WTC11 (cell line): ENCODE data around the gene ZNF609. TPM values are rescaled to one million over a fixed set of nuclear protein-coding genes. Genes with fewer than 3 reads are reported as not detected.

Experiments
- ATAC-seq: fragments of 200-7000 bp; cut with Tn5 transposase; 2 replicates; pipeline ENCODE4 v1.10.0; 2021; ENCODE audit warnings: mild to moderate bottlenecking, moderate library complexity
- CTCF ChIA-PET: fragments of 300-600 bp; sonication (Branson Sonifier 250); formaldehyde crosslinking; loops from one replicate; lab custom pipeline; 2021; ENCODE audit warnings: antibody characterized with exemption; lab: Charles Lee
- POLR2A ChIA-PET: fragments of 350-600 bp; sonication (Branson Sonifier 250); formaldehyde crosslinking; loops from one replicate; lab custom pipeline; 2021; ENCODE audit warnings: antibody characterized with exemption; lab: Charles Lee
- DNase-seq: peaks from one replicate; pipeline ENCODE4 v3.0.0; 2021; ENCODE audit warnings: low spot score
- H3K27ac Mint-ChIP-seq: 2 replicates; pipeline ENCODE4 v1.8.0; 2021; ENCODE audit warnings: mixed read lengths
- H3K27me3 Mint-ChIP-seq: 2 replicates; pipeline ENCODE4 v1.8.0; 2021; ENCODE audit warnings: low read depth, mild to moderate bottlenecking, moderate library complexity, mixed read lengths
- H3K36me3 Mint-ChIP-seq: 2 replicates; pipeline ENCODE4 v1.8.0; 2021; ENCODE audit warnings: mixed read lengths
- H3K4me1 Mint-ChIP-seq: 2 replicates; pipeline ENCODE4 v1.8.0; 2022; ENCODE audit warnings: mixed read lengths
- H3K4me3 Mint-ChIP-seq: 2 replicates; pipeline ENCODE4 v1.8.0; 2021; ENCODE audit warnings: mild to moderate bottlenecking, moderate library complexity, mixed read lengths
- H3K9me3 Mint-ChIP-seq: 2 replicates; pipeline ENCODE4 v1.8.0; 2021; ENCODE audit warnings: mixed read lengths
- ESRRA ChIP-seq: sonication (generic); formaldehyde crosslinking; IDR thresholded peaks from 2 replicates; pipeline ENCODE4 v1.8.1; 2022; ENCODE audit warnings: mild to moderate bottlenecking, missing genetic modification reagents, borderline replicate concordance
- FOXJ3 ChIP-seq: sonication (generic); formaldehyde crosslinking; IDR thresholded peaks from 2 replicates; pipeline ENCODE4 v1.9.0; 2021; ENCODE audit warnings: missing genetic modification reagents, mild to moderate bottlenecking, borderline replicate concordance
- HMGA2 ChIP-seq: fragments of 250-450 bp; sonication (Bioruptor Pico); IDR thresholded peaks from 2 replicates; pipeline ENCODE4 v1.4.0; 2021; ENCODE audit warnings: mild to moderate bottlenecking, moderate library complexity
- JUN ChIP-seq: sonication (generic); formaldehyde crosslinking; IDR thresholded peaks from 2 replicates; pipeline ENCODE4 v1.8.0; 2023; ENCODE audit warnings: mild to moderate bottlenecking, missing genetic modification reagents
- KAT7 ChIP-seq: sonication (generic); formaldehyde crosslinking; IDR thresholded peaks from 2 replicates; pipeline ENCODE4 v1.8.1; 2023; ENCODE audit warnings: missing genetic modification reagents, mild to moderate bottlenecking, borderline replicate concordance
- OVOL2 ChIP-seq: fragments of 250-450 bp; sonication (Bioruptor Pico); IDR thresholded peaks from 2 replicates; pipeline ENCODE4 v1.9.0; 2021; ENCODE audit warnings: mild to moderate bottlenecking, borderline replicate concordance
- RORB ChIP-seq: fragments of 250-450 bp; sonication (Bioruptor Pico); IDR thresholded peaks from 2 replicates; pipeline ENCODE4 v1.9.0; 2021; ENCODE audit warnings: mild to moderate bottlenecking
- SMAD4 ChIP-seq: sonication (generic); formaldehyde crosslinking; IDR thresholded peaks from 2 replicates; pipeline ENCODE4 v1.8.0; 2022; ENCODE audit warnings: mild to moderate bottlenecking, missing genetic modification reagents
- ZNF263 ChIP-seq: sonication (generic); formaldehyde crosslinking; IDR thresholded peaks from 2 replicates; pipeline ENCODE4 v1.8.1; 2022; ENCODE audit warnings: low read depth, mild to moderate bottlenecking, moderate library complexity, missing genetic modification reagents
- ZNF671 ChIP-seq: fragments of 250-450 bp; sonication (Bioruptor Pico); IDR thresholded peaks from 2 replicates; pipeline ENCODE4 v1.8.0; 2021; ENCODE audit warnings: mild to moderate bottlenecking
- total RNA-seq: library from RNA; stranded (reverse); gene quantifications from 3 replicates; pipeline ENCODE4 v1.2.3, GENCODE V29; 2021
- TF ChIP-seq, protein P1 (sequence below): sonication (generic); formaldehyde crosslinking; IDR thresholded peaks from 2 replicates; pipeline ENCODE4 v1.8.0; 2023; ENCODE audit warnings: missing genetic modification reagents
- TF ChIP-seq, protein P2 (sequence below): fragments of 250-450 bp; sonication (Bioruptor Pico); IDR thresholded peaks from 2 replicates; pipeline ENCODE4 v1.9.0; 2021; ENCODE audit warnings: mild to moderate bottlenecking, borderline replicate concordance
- TF ChIP-seq, protein P3 (sequence below): sonication (generic); formaldehyde crosslinking; IDR thresholded peaks from 2 replicates; pipeline ENCODE4 v1.8.1; 2022; ENCODE audit warnings: low read depth, missing genetic modification reagents, borderline replicate concordance
- TF ChIP-seq, protein P4 (sequence below): sonication (generic); formaldehyde crosslinking; IDR thresholded peaks from 2 replicates; pipeline ENCODE4 v1.8.0; 2022; ENCODE audit warnings: mild to moderate bottlenecking, missing genetic modification reagents

ZNF609 gene
- total RNA-seq, 1 experiment from 2014 or later, result 47.4 TPM

DNA sequence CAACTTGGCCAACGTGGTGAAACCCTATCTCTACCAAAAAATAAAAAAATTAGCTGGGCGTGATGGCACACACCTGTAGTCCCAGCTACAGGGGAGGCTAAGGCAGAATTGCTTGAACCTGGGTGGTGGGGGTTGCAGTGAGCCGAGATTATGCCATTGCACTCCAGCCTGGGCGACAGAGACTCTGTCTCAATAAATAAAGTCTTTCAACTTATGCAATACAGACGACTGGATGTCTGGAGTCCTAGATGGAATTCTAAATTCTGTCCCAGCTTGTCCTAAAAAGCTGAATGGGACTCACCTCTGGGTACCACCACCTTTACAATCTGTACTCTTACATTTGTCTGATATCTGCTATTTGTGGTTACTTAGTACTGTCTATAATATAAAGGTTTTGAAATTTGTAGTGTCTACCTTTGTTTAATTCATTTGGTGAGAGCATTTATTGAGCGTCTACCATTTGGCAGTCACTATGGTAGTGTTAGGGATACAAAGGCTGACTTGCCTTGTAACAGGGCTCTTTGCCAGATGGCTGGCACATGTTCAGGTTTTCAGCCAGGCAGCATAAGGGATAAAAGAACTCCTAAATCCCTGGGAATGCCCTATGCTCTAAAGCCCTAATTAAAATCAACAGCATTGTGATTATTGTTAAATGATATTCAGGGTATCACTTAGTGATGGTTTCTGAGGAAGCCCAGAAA lies 7.2 kb upstream of the ZNF609 start:
- 0 out of 2 replicates have a peak, but pooled peaks cover 2% of the 10 kb centered on the region for H3K36me3 Mint-ChIP-seq
- ChIA-PET CTCF (no interaction called here), POLR2A (no interaction called here)
- H3K27me3 Mint-ChIP-seq, result no peaks in the 10 kb centered on the region
- no peak for DNase-seq
- H3K4me1 Mint-ChIP-seq, result peaks cover 41% of the 10 kb centered on the region
- H3K27ac Mint-ChIP-seq, result no peak overlapping the region
- no peak for TF ChIP-seq ZNF671 (CRISPR knock-in tag)
- no peak for TF ChIP-seq RORB
- TF ChIP-seq, protein P1, sequence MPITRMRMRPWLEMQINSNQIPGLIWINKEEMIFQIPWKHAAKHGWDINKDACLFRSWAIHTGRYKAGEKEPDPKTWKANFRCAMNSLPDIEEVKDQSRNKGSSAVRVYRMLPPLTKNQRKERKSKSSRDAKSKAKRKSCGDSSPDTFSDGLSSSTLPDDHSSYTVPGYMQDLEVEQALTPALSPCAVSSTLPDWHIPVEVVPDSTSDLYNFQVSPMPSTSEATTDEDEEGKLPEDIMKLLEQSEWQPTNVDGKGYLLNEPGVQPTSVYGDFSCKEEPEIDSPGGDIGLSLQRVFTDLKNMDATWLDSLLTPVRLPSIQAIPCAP (CRISPR knock-in tag), result no peak
- TF ChIP-seq JUN (CRISPR knock-in tag), result no peak
- no peak for TF ChIP-seq HMGA2 (CRISPR knock-in tag)
- TF ChIP-seq KAT7 (CRISPR knock-in tag), result no peak
- no peak for TF ChIP-seq ZNF263
- TF ChIP-seq ESRRA (CRISPR knock-in tag), result no peak
- no peak for TF ChIP-seq OVOL2 (CRISPR knock-in tag)
- ATAC-seq, result no peak
- no peak overlapping the region; the same call in 1 of the 2 replicates for H3K4me3 Mint-ChIP-seq
- no peaks in the 10 kb centered on the region for H3K9me3 Mint-ChIP-seq

DNA sequence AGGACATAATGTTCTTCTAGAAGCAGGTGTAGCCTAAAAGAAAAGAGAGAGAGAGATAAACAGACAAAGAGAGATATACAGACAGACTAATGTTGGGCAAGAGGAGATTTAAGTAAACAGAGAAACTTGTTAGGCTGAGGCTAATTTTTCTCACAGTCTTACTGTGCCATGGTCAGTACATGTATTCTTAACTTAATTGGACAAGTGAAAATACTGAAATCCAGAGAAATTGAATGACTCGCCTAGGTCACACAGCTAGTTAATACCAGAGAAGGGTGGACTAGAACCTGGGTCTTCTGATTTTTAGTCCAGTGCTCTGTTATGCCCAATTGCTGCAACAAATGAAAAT lies 6.7 kb upstream of the ZNF609 start:
- H3K4me1 Mint-ChIP-seq, result peaks cover 41% of the 10 kb centered on the region
- H3K9me3 Mint-ChIP-seq, result no peaks in the 10 kb centered on the region
- ATAC-seq, result no peak
- TF ChIP-seq SMAD4 (CRISPR knock-in tag) (no peak), OVOL2 (CRISPR knock-in tag) (no peak), FOXJ3 (CRISPR knock-in tag) (no peak)
- TF ChIP-seq, protein P2, sequence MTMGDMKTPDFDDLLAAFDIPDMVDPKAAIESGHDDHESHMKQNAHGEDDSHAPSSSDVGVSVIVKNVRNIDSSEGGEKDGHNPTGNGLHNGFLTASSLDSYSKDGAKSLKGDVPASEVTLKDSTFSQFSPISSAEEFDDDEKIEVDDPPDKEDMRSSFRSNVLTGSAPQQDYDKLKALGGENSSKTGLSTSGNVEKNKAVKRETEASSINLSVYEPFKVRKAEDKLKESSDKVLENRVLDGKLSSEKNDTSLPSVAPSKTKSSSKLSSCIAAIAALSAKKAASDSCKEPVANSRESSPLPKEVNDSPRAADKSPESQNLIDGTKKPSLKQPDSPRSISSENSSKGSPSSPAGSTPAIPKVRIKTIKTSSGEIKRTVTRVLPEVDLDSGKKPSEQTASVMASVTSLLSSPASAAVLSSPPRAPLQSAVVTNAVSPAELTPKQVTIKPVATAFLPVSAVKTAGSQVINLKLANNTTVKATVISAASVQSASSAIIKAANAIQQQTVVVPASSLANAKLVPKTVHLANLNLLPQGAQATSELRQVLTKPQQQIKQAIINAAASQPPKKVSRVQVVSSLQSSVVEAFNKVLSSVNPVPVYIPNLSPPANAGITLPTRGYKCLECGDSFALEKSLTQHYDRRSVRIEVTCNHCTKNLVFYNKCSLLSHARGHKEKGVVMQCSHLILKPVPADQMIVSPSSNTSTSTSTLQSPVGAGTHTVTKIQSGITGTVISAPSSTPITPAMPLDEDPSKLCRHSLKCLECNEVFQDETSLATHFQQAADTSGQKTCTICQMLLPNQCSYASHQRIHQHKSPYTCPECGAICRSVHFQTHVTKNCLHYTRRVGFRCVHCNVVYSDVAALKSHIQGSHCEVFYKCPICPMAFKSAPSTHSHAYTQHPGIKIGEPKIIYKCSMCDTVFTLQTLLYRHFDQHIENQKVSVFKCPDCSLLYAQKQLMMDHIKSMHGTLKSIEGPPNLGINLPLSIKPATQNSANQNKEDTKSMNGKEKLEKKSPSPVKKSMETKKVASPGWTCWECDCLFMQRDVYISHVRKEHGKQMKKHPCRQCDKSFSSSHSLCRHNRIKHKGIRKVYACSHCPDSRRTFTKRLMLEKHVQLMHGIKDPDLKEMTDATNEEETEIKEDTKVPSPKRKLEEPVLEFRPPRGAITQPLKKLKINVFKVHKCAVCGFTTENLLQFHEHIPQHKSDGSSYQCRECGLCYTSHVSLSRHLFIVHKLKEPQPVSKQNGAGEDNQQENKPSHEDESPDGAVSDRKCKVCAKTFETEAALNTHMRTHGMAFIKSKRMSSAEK (CRISPR knock-in tag), result no peak
- TF ChIP-seq, protein P3, sequence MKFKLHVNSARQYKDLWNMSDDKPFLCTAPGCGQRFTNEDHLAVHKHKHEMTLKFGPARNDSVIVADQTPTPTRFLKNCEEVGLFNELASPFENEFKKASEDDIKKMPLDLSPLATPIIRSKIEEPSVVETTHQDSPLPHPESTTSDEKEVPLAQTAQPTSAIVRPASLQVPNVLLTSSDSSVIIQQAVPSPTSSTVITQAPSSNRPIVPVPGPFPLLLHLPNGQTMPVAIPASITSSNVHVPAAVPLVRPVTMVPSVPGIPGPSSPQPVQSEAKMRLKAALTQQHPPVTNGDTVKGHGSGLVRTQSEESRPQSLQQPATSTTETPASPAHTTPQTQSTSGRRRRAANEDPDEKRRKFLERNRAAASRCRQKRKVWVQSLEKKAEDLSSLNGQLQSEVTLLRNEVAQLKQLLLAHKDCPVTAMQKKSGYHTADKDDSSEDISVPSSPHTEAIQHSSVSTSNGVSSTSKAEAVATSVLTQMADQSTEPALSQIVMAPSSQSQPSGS (CRISPR knock-in tag), result no peak
- TF ChIP-seq, protein P4, sequence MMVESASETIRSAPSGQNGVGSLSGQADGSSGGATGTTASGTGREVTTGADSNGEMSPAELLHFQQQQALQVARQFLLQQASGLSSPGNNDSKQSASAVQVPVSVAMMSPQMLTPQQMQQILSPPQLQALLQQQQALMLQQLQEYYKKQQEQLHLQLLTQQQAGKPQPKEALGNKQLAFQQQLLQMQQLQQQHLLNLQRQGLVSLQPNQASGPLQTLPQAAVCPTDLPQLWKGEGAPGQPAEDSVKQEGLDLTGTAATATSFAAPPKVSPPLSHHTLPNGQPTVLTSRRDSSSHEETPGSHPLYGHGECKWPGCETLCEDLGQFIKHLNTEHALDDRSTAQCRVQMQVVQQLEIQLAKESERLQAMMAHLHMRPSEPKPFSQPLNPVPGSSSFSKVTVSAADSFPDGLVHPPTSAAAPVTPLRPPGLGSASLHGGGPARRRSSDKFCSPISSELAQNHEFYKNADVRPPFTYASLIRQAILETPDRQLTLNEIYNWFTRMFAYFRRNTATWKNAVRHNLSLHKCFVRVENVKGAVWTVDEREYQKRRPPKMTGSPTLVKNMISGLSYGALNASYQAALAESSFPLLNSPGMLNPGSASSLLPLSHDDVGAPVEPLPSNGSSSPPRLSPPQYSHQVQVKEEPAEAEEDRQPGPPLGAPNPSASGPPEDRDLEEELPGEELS (CRISPR knock-in tag), result no peak
- DNase-seq, result no peak
- ChIA-PET POLR2A (no interaction called here), CTCF (no interaction called here)
- 0 out of 2 replicates have a peak, but pooled peaks cover 2% of the 10 kb centered on the region for H3K36me3 Mint-ChIP-seq
- H3K4me3 Mint-ChIP-seq, result no peak overlapping the region
- H3K27ac Mint-ChIP-seq, result no peak overlapping the region
- H3K27me3 Mint-ChIP-seq, result no peaks in the 10 kb centered on the region
